ENCODE data around the gene WDR41. TPM values are rescaled to one million over a fixed set of nuclear protein-coding genes. Genes with fewer than 3 reads are reported as not detected.

Gene WDR41
- total RNA-seq, 1 experiment from 2014 or later: 35.4 TPM

DNA sequence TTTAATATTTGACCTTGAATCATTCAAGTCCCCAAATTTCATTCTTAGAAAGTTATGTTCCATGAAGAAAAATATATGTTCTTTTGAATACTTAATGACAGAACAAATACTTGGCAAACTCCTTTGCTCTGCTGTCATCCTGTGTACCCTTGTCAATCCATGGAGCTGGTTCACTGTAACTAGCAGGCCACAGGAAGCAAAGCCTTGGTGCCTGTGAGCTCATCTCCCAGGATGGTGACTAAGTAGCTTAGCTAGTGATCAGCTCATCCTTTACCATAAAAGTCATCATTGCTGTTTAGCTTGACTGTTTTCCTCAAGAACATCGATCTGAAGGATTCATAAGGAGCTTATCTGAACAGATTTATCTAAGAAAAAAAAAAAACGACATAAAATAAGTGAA lies 65.4 kb downstream of the WDR41 start:
- Mint-ChIP-seq H3K36me3 (ENCODE audit: insufficient read depth, unreplicated experiment) (no peaks in the 10 kb centered on the region), H3K27ac (ENCODE audit: unreplicated experiment) (no peak overlapping the region), H3K4me1 (ENCODE audit: low read depth, unreplicated experiment) (no peaks in the 10 kb centered on the region), H3K27me3 (ENCODE audit: unreplicated experiment) (no peaks in the 10 kb centered on the region), H3K4me3 (ENCODE audit: low read depth, unreplicated experiment) (no peak overlapping the region), H3K9me3 (ENCODE audit: low read depth, unreplicated experiment) (no peaks in the 10 kb centered on the region)
- intact Hi-C loops (cut with micrococcal nuclease; ENCODE audit: unreplicated experiment): no loop called here
- CTCF ChIA-PET: interaction anchor here (0.5 to 1.0 kb wide), 2 partner anchors 11 to 109 kb away, joined by 3 read pairs; no protein-coding TSS in a partner anchor
- DNase-seq: no peak
- BruUV-seq (replicated peaks): no TSS peak
- no peak for TF ChIP-seq CTCF (IDR thresholded peaks at IDR 0.05; ENCODE audit: unreplicated experiment)

GRCh38 chr5:77425998-77426659 lies 66.0 kb downstream of the WDR41 start:
- BruUV-seq (replicated peaks): no TSS peak
- intact Hi-C loops (cut with micrococcal nuclease; ENCODE audit: unreplicated experiment): no loop called here
- no peak for DNase-seq
- CTCF ChIA-PET: interaction anchor here (0.5 to 1.0 kb wide), 3 partner anchors 11 to 283 kb away, joined by 3 read pairs; no protein-coding TSS in a partner anchor
- Mint-ChIP-seq H3K27ac (ENCODE audit: unreplicated experiment) (no peak overlapping the region), H3K9me3 (ENCODE audit: low read depth, unreplicated experiment) (no peaks in the 10 kb centered on the region), H3K4me3 (ENCODE audit: low read depth, unreplicated experiment) (no peak overlapping the region), H3K36me3 (ENCODE audit: insufficient read depth, unreplicated experiment) (no peaks in the 10 kb centered on the region), H3K4me1 (ENCODE audit: low read depth, unreplicated experiment) (no peaks in the 10 kb centered on the region), H3K27me3 (ENCODE audit: unreplicated experiment) (no peaks in the 10 kb centered on the region)
- TF ChIP-seq CTCF (IDR thresholded peaks at IDR 0.05; ENCODE audit: unreplicated experiment): no peak

DNA sequence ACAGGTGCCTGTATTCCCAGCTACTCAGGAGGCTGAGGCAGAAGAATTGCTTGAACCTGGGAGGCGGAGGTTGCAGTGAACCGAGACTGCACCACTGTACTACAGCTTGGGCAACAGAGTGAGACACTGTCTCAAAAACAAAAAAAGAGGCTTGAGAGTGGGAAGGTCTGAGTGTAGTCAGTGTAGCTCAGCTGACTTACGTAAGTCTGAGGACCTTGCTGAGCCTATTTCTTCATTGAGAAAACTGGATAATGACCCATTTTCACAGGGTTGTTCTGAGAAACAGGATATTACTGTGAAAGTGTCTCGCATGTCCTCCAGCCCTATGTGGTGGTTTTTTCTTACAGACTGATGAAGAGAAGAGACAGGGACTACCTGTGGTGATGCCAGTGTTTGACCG lies 66.7 kb downstream of the WDR41 start:
- intact Hi-C loops (cut with micrococcal nuclease; ENCODE audit: unreplicated experiment): no loop called here

DNA sequence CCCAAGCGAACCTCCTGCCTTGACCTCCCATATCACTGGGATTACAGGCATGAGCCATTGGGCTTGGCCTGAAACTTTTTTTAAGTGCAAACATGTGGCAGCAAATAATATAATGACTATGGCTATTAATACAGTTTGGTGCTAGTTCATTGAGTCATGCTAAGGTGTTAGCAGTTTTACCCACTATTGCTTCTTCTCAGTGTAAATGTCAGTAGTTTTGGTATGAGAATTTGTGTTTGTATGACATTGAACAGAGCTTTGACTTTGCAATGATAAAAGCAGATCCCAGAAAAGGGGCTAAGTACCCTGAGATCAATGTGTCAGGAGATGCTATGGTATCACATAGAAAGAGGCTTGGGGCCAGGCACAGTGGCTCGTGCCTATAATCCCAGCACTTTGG lies 67.2 kb downstream of the WDR41 start:
- Mint-ChIP-seq H3K27me3 (ENCODE audit: unreplicated experiment) (no peaks in the 10 kb centered on the region), H3K4me1 (ENCODE audit: low read depth, unreplicated experiment) (no peaks in the 10 kb centered on the region), H3K4me3 (ENCODE audit: low read depth, unreplicated experiment) (no peak overlapping the region), H3K36me3 (ENCODE audit: insufficient read depth, unreplicated experiment) (no peaks in the 10 kb centered on the region), H3K9me3 (ENCODE audit: low read depth, unreplicated experiment) (no peaks in the 10 kb centered on the region), H3K27ac (ENCODE audit: unreplicated experiment) (no peak overlapping the region)
- DNase-seq: no peak
- CTCF ChIA-PET: no interaction called here
- TF ChIP-seq CTCF (IDR thresholded peaks at IDR 0.05; ENCODE audit: unreplicated experiment): no peak
- BruUV-seq (replicated peaks): no TSS peak
- intact Hi-C loops (cut with micrococcal nuclease; ENCODE audit: unreplicated experiment): no loop called here

More for the DNA sequence above, 66.7 kb downstream of the WDR41 start:
- TF ChIP-seq CTCF (IDR thresholded peaks at IDR 0.05; ENCODE audit: unreplicated experiment): no peak
- BruUV-seq (replicated peaks): no TSS peak
- Mint-ChIP-seq H3K4me3 (ENCODE audit: low read depth, unreplicated experiment) (no peak overlapping the region), H3K9me3 (ENCODE audit: low read depth, unreplicated experiment) (no peaks in the 10 kb centered on the region), H3K27me3 (ENCODE audit: unreplicated experiment) (no peaks in the 10 kb centered on the region), H3K27ac (ENCODE audit: unreplicated experiment) (no peak overlapping the region), H3K36me3 (ENCODE audit: insufficient read depth, unreplicated experiment) (no peaks in the 10 kb centered on the region), H3K4me1 (ENCODE audit: low read depth, unreplicated experiment) (no peaks in the 10 kb centered on the region)
- no peak for DNase-seq
- CTCF ChIA-PET: interaction anchor here (0.6 kb wide), 1 partner anchor 282 kb away, joined by 3 read pairs; no protein-coding TSS in a partner anchor

Data from Calu3 (cell line).